GM21786 (cell line): ENCODE results near the gene CFAP46.

Experiments
- ATAC-seq: cut with Tn5 transposase; IDR thresholded peaks from one replicate; pipeline ENCODE4 v1.9.1; 2021; ENCODE audit not compliant: unreplicated experiment

Gene CFAP46

DNA sequence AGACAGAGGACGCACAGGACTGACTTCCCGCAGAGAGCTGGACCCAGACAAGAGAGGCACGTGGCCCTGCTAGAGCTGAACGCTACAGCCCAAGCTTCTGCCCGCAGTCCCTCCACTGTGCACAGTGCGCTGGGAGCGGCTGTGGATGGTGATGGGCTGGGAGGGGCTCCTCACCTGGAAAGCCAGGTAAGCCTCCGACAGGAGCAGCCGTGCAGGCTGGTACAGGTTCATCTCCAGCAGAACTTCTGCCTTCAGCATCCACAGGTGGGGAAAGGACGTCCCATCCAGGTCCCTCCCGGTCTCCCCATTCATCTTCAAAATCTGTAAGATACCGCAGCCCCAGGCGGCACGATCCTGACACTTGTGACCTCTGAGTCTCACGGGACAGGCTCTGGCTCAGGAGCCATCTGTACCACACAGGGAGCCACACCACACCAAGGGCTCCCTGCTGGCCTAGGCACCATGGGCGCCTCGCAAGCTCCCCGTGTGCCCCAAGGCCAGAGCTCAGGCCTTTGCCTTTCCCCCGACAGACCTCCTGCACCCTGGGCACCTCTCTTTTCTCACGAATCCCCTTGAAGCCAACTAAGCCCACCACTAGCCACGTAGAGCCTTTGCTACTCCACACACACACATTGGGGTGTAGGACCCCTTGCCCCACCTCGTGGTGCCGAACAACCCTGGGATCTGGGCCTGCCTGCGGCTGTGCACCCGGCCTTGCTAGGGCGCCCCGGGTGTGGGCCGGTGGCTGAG, 76.3 kb downstream of the CFAP46 start:
- no peak for ATAC-seq

DNA sequence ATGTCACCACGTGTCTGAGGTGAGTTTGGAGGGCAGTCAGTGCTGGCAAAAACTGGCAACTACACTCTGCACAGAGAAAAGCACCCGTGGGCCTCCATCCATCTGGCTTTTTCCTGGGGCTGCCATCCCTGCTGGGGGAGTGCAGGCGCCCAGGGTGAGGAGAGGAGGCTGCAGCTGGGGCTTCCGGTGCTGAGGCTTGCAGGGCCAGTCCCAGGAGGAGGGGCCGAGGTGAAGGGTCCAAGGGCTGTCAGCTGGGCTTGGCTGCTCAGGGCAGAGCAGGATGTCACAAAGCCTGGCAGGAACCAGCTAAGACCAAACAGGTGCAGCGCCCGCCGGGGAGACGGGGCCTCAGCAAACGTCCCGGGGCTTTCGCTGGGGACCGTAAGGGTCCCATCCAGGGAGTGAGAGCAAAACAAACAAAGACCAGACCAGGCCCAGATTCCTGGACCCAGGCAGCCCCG, 77.2 kb downstream of the CFAP46 start:
- ATAC-seq = no peak

GRCh38 chr10:132862485-132863420, 79.6 kb downstream of the CFAP46 start:
- ATAC-seq = no peak

DNA sequence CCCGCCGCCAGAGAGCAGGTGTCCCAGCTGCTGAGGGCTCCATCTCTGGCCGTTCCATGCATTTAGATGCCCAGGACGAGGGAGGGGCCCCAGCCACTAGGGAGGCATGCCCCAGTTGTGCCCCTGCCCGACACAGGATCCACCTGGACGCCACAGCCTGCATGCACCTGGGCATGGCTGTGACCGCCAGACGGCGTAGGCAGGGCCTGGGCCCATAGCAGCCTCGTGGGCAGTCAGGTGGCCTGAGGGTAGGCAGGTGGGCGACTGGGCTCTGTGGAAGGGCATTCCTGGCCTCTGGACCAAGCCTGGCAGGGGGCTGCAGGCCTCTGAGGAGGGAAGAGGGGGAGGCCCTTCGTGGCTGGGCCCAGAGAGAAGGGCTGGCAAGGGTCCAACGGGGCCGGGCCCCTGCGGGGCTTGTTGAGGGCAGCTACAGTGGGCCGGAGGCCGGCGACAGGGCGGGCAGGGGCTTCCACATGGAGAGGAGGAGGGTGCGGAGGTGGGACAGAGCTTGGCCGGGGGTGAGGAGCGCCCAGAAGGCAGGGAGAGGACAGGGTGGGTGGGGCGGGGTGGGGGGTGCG, 80.4 kb downstream of the CFAP46 start:
- ATAC-seq = no peak

- no peak for ATAC-seq
These were observed 81.2 kb downstream of the CFAP46 start for GRCh38 chr10:132861116-132861691.

- no peak for ATAC-seq
These were observed 81.8 kb downstream of the CFAP46 start for GRCh38 chr10:132860532-132860931.

GRCh38 chr10:132859084-132859855, 83.1 kb downstream of the CFAP46 start:
- ATAC-seq = no peak

DNA sequence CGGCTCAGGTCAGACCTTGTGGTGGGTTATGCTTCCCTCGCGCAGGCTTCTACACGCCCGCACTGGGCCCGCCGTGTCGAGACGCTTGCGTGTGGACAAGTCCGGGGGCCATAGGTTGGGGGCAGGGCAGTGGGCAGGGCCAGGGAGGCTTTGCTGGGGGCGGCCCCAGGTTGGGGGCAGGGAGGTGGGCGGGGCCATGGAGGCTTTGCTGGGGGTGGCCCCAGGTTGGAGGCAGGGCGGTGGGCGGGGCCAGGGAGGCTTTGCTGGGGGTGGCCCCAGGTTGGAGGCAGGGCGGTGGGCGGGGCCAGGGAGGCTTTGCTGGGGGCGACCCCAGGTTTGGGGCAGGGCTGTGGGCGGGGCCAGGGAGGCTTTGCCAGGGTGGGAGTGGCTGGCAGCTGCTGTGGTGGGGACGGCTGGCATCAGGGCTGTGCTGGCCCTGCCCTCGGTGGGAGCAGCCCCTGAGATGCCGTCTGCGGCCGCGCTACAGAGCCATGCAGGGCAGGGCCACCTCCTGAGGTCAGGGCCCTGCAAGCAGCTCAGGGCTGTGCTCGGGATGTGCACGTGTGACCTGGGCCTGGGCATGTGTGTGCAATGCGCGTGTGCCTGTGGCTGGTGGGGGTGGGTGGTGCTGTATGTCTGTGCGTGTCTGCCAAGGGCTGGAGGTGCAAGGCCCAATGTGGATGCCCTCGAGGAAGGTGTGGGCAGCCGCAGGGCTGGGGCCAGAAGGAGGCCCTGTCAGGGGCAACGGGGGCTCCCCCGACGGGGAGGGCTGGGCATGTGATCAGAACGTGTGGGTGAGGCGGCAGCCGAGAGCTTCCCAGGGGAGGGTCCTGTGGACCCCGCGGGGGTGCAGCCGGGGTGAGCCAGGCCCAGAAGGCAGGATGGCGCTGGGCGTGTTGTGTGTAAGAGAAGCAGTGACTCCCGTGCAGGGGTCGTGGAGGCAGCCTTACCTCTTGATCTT, 84.0 kb downstream of the CFAP46 start:
- no peak for ATAC-seq

- no peak for ATAC-seq
These were observed 85.4 kb downstream of the CFAP46 start for GRCh38 chr10:132856869-132857524.

DNA sequence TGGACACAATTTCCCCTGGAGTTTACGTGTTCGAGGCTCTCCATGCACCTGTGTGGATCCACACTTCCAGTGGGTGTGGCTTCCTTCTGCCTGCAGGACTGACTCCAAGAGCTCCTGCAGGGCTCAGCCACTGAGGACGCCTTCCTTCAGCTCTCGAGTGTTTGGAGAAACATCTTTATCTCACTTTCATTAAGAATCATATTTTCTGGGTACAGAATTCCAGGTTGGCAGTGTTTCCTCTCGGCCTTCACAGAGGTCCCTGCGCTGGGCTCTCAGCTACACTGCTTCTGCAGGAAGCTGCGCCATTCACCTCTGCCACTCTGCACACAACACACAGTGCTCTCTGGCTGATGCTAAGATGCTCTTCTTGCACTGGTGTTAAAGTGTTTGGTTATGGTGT, 86.5 kb downstream of the CFAP46 start:
- no peak for ATAC-seq

DNA sequence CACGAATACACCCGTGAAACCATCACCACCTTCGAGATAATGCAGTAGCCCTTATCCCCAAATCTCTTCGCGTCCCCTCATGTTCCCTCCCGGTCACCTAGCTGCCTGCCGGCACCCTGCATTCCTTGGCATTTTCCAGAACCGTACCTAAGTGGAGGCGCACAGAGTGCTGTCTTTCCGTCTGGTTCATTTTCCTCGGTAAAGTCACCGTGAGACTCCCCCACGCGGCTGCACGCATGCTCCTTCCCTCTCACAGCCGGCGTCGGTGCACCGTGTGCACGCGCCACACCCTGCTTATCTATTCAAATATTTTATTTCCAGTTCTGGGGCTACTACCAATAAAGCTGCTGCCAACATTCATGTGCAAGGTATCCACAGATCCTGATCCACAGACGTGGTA, 90.9 kb downstream of the CFAP46 start:
- no peak for ATAC-seq

GRCh38 chr10:132850896-132851295, 91.5 kb downstream of the CFAP46 start:
- ATAC-seq = no peak

GRCh38 chr10:132850246-132850645, 92.1 kb downstream of the CFAP46 start:
- no peak for ATAC-seq

DNA sequence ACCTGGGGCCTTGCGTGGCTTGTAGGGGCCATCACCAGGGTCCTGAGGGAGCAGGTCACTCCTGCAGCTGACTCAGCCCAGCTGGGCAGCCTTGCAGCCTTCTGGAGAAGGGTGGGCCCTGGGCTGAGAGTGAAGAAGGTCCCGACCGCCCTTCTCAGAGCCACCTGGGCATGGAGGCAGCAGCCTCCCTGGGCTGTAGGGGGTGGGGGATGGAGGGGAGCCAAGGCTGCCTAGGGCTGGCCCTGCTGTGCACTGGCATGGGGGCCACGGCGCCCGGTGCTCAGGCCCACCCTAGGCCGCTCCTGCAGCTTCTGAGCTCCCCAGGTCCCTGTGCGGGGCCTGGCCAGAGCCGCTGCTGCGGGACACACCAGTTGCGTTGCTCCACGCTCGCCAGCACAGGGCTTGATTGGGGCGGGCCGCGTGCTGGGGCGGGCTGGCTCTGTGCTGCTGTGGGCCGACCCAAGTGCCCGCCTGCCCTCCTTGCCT, 92.8 kb downstream of the CFAP46 start:
- no peak for ATAC-seq

DNA sequence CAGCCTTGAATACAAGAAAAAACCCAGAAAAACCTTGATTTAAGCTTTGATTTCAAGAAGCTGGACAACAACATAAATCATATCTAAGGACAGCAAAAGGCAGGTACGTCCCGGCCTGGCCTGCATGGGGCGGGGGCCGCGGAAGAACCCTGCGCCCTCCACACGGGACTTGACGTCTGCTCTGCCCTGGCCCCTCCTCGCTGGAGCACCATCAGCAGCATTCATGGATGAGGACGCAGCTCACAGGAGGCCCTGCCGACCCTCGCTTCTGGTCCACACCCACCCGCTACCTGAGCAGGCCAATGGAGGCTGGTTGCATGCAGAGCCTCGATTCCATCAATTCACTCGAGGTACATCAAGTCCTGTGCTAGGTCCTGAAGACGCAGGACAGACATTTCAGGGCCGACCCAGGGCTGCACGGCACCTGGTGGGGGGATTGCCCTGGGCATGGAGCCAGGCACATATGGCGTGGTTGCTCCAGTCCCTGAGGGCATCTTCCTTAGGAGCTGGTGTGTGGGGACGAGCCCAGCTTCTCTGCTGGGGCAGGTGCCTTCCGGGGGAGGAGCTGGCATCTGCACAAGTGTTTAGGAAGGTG, 93.3 kb downstream of the CFAP46 start:
- no peak for ATAC-seq

- ATAC-seq = no peak
These were observed 94.1 kb downstream of the CFAP46 start for GRCh38 chr10:132848291-132848701.

GRCh38 chr10:132847856-132848255, 94.5 kb downstream of the CFAP46 start:
- ATAC-seq = no peak

- no peak for ATAC-seq
These were observed 95.0 kb downstream of the CFAP46 start for GRCh38 chr10:132847416-132847777.
